Thyroid gland (tissue), 4 donors: ENCODE measurements around the gene ABCB6. TPM values are rescaled to one million over a fixed set of nuclear protein-coding genes. Genes with fewer than 3 reads are reported as not detected.

Experiments
- DNase-seq, 2 donors: peaks; one replicate each; pipeline ENCODE4 v3.0.0-alpha.2; 2019
- H3K27ac ChIP-seq, 3 donors: fragments of 200-600 bp; sonication (generic); 1 replicate in 2 of 3; 2 replicates in 1 of 3; pipeline ENCODE4 v1.5.1; 2016 to 2019; ENCODE audit warnings: mild to moderate bottlenecking in 1 of 3, moderate library complexity in 1 of 3
- H3K27me3 ChIP-seq: fragments of 200-600 bp; sonication (generic); one replicate; pipeline ENCODE4 v1.5.1; 2019
- H3K36me3 ChIP-seq, 2 donors: fragments of 200-600 bp; sonication (generic); one replicate each; pipeline ENCODE4 v1.5.1; 2016 to 2019
- H3K4me1 ChIP-seq, 2 donors: fragments of 200-600 bp; sonication (generic); one replicate each; pipeline ENCODE4 v1.5.1; 2017 to 2019
- H3K4me3 ChIP-seq, 3 donors: fragments of 200-600 bp; sonication (generic); replicated peaks in 1 of 3; 1 replicate in 2 of 3; 2 replicates in 1 of 3; pipeline ENCODE4 v1.5.1; 2016; ENCODE audit warnings: mild to moderate bottlenecking in 1 of 3
- H3K9me3 ChIP-seq: fragments of 200-600 bp; sonication (generic); one replicate; pipeline ENCODE4 v1.5.1; 2017
- CTCF ChIP-seq, 6 experiments: fragments of 200-600 bp in 3 of 6; fragments of 450-650 bp in 3 of 6; sonication (generic) in 3 of 6; IDR thresholded peaks; one replicate each; pipeline ENCODE4 v1.5.1; 2016 to 2019; ENCODE audit warnings: antibody characterized with exemption in 6 of 6, mild to moderate bottlenecking in 2 of 6, inconsistent platforms in 1 of 6, moderate library complexity in 1 of 6
- POLR2A ChIP-seq, 2 donors: fragments of 450-650 bp; IDR thresholded peaks; one replicate each; pipeline ENCODE4 v1.6.1; 2017; ENCODE audit warnings: antibody characterized with exemption in 2 of 2, mild to moderate bottlenecking in 2 of 2, moderate library complexity in 1 of 2
- WGBS, 2 donors: methylation state at CpG; one replicate each; pipeline ENCODE4 v1.1.5; 2017; 5-methylcytosine and 5-hydroxymethylcytosine counted together
- intact Hi-C: fragments of 100-400 bp; cut with DNase I; formaldehyde crosslinking; loops from one replicate; pipeline ENCODE4 v1.15.1; 2023
- total RNA-seq, 4 donors: library from RNA; depleted of rRNA; stranded (reverse); fragments of >200 nt; gene quantifications; one replicate each; pipeline ENCODE4 v1.2.3, GENCODE V29; 2016

The ABCB6 gene
- total RNA-seq, 4 donors from 2014 or later: 29.6 to 96.8 (median 63.6) TPM

GRCh38 chr2:219183151-219183772, 35.5 kb downstream of the ABCB6 start:
- H3K4me1 ChIP-seq: peaks cover 12 to 13% of the 10 kb centered on the region in 2 donors
- WGBS, 2 donors: 95 to 97% methylated on average over 6 of the region's 6 CpGs
- intact Hi-C loops: no loop called here
- no peak overlapping the region for H3K4me3 ChIP-seq
- H3K27me3 ChIP-seq: no peaks in the 10 kb centered on the region
- TF ChIP-seq CTCF (IDR thresholded peaks at IDR 0.05) (no peak), POLR2A (IDR thresholded peaks at IDR 0.05) (no peak)
- H3K9me3 ChIP-seq: no peaks in the 10 kb centered on the region
- peaks cover 42 to 48% of the 10 kb centered on the region in 2 donors for H3K36me3 ChIP-seq
- no peak for DNase-seq
- no peak overlapping the region for H3K27ac ChIP-seq

GRCh38 chr2:219182331-219183150, 36.2 kb downstream of the ABCB6 start:
- 79 to 83% methylated on average over 6 to 8 of the region's 8 CpGs for WGBS, 2 donors
- intact Hi-C loops: no loop called here
- H3K9me3 ChIP-seq: no peaks in the 10 kb centered on the region
- TF ChIP-seq POLR2A (IDR thresholded peaks at IDR 0.05) (no peak), CTCF (IDR thresholded peaks at IDR 0.05) (no peak)
- no peaks in the 10 kb centered on the region for H3K27me3 ChIP-seq
- peaks cover 12 to 13% of the 10 kb centered on the region in 2 donors for H3K4me1 ChIP-seq
- peaks cover 42 to 48% of the 10 kb centered on the region in 2 donors for H3K36me3 ChIP-seq
- no peak overlapping the region for H3K4me3 ChIP-seq
- no peak overlapping the region for H3K27ac ChIP-seq
- DNase-seq: no peak

GRCh38 chr2:219181531-219181930, 37.2 kb downstream of the ABCB6 start:
- no peak for DNase-seq
- Histone ChIP-seq H3K4me3 (no peak overlapping the region), H3K36me3 (peaks cover 42 to 48% of the 10 kb centered on the region in 2 donors), H3K4me1 (peaks cover 12 to 13% of the 10 kb centered on the region in 2 donors), H3K9me3 (no peaks in the 10 kb centered on the region), H3K27ac (no peak overlapping the region), H3K27me3 (no peaks in the 10 kb centered on the region)
- TF ChIP-seq POLR2A (IDR thresholded peaks at IDR 0.05) (no peak), CTCF (IDR thresholded peaks at IDR 0.05) (no peak)
- intact Hi-C loops: no loop called here
- WGBS, 2 donors: 96 to 98% methylated on average over 6 of the region's 6 CpGs

- no peak for DNase-seq
- peaks cover 42 to 48% of the 10 kb centered on the region in 2 donors for H3K36me3 ChIP-seq
- H3K4me3 ChIP-seq: no peak overlapping the region
- H3K9me3 ChIP-seq: no peaks in the 10 kb centered on the region
- WGBS, 2 donors: 95 to 96% methylated on average over 5 of the region's 5 CpGs
- H3K27ac ChIP-seq: no peak overlapping the region
- no peaks in the 10 kb centered on the region for H3K27me3 ChIP-seq
- no peak for TF ChIP-seq CTCF (IDR thresholded peaks at IDR 0.05)
- no peak for TF ChIP-seq POLR2A (IDR thresholded peaks at IDR 0.05)
- peaks cover 13 to 14% of the 10 kb centered on the region in 2 donors for H3K4me1 ChIP-seq
- intact Hi-C loops: no loop called here
Measured at GRCh38 chr2:219180961-219181360, 37.8 kb downstream of the ABCB6 start.
